ENCODE data around the gene STMP1. TPM values are rescaled to one million over a fixed set of nuclear protein-coding genes. Genes with fewer than 3 reads are reported as not detected.

The STMP1 gene
- total and polyA plus RNA-seq, 2 of the 13 experiments (the other 11 are each of a cell fraction or from before 2014, with no cell fraction given) = 7.2 to 16.2 TPM

DNA sequence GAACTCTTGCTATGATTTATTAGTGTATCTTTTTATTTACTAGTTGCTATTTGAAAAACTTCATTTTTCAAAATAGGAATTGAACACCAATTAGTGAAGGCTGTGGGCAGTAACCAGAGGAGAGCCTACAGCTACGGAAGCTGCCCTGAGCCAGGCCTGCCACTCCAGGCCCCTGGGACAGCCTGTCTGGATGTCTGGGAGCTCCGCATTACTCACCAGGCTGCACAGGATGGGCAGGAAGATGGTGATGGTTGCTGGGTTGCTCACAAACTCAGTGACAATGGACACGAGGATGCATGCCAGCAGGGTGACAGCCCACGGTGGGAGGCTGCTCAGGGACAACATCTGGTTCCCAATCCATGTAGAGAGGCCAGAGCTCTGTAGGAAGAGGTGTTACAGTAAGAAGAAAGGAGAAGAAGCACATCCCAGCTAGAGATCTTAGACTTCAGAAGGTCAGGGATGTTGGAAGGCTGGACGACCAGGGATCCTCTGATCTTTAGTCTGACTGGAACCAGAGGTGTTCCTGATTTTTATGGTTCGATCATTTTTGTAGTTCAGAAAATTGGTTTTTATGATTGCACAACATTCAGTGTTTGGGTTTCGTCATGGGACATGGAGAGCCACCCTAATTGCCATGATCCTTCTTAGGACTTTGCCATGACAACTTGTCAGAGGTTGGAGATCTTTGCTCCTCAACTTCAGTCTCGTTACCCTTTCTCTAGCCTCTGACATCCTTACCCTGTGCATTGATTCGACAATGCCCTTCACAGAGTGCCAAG is 23.2 kb downstream of the STMP1 start:
- TF ChIP-seq CEBPB (IDR thresholded peaks at IDR 0.05; ENCODE audit: borderline replicate concordance, low read depth, low read length) (peak; percentile 73), BRCA1 (CRISPR knock-in tag; IDR thresholded peaks at IDR 0.05) (no peak)
- in situ Hi-C loops (cut with HindIII; ENCODE audit: extremely low pct_ligation_motif_present, low pct_unique_long_range_greater_than_20kb) (no loop called here), intact Hi-C loops (cut with micrococcal nuclease; ENCODE audit: unreplicated experiment) (no loop called here)
- no peaks in the 10 kb centered on the region for H3K79me2 ChIP-seq (ENCODE audit: insufficient read depth, low read length)
- WGBS (ENCODE audit: low lambda C conversion rate) = 83% methylated on average over 9 of the region's 9 CpGs
- DNase-seq (ENCODE audit: low spot score) (no peak), ATAC-seq (no peak), FAIRE-seq (no peak)
- POLR2A ChIA-PET = no interaction called here
- H3K27ac ChIP-seq (ENCODE audit: extremely low read length, insufficient read depth, low read length) = no peak overlapping the region
- no peak overlapping the region for H3K4me2 ChIP-seq (ENCODE audit: low read depth, low read length)
- H3K4me3 ChIP-seq (replicated peaks in 1 of 3; ENCODE audit: insufficient read depth in 1 of 3, low read depth in 2 of 3, low read length in 3 of 3) = no peak overlapping the region
- H3K4me1 ChIP-seq (ENCODE audit: insufficient read depth, low read length) = no peaks in the 10 kb centered on the region
- H4K20me1 ChIP-seq (ENCODE audit: insufficient read depth, low read length) = no peaks in the 10 kb centered on the region
- CTCF ChIA-PET (ENCODE audit: low intra/inter-chr PET ratio, low total read pairs) = no interaction called here
- H3K9ac ChIP-seq (ENCODE audit: insufficient read depth, low read depth, low read length) = no peak overlapping the region
- no peaks in the 10 kb centered on the region for H3K27me3 ChIP-seq (ENCODE audit: control insufficient read depth in 1 of 2, insufficient read depth in 2 of 2, low read length in 2 of 2)
- no peaks in the 10 kb centered on the region for H3K9me3 ChIP-seq (ENCODE audit: low read length)
- BruUV-seq (replicated peaks) = no TSS peak
- H2AFZ ChIP-seq (ENCODE audit: low read length) = no peak overlapping the region
- H3K36me3 ChIP-seq (replicated peaks in 1 of 2; ENCODE audit: control insufficient read depth in 1 of 2, insufficient read depth in 2 of 2, low read length in 2 of 2) = no peaks in the 10 kb centered on the region

DNA sequence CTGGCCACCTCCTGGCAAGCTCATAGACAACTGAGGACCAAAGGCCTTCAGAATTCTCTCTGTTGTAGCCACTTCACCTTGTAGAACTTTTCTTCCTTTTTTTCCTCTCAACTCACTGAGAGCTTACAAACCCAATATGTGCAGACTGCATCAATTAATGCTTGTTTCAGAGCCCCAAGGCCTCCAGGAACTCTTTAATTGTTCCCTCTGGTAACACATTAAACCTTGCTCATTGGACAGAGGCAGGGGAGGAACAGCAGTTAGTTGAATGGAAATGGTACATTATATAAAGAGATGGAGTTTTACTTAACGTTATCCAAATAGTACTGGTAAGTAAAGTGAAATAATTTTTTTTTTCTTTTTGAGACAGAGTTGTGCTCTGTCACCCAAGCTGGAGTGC is 25.2 kb downstream of the STMP1 start:
- WGBS (ENCODE audit: low lambda C conversion rate) = 50% methylated on average over 1 of the region's 1 CpG
- H3K27ac ChIP-seq (ENCODE audit: extremely low read length, insufficient read depth, low read length) = no peak overlapping the region
- no peak overlapping the region for H3K4me2 ChIP-seq (ENCODE audit: low read depth, low read length)
- no TSS peak for BruUV-seq (replicated peaks)
- no peak for TF ChIP-seq ZNF780A (CRISPR knock-in tag; IDR thresholded peaks at IDR 0.05)
- no peak for TF ChIP-seq MIER3 (CRISPR knock-in tag; IDR thresholded peaks at IDR 0.05; ENCODE audit: borderline replicate concordance)
- TF ChIP-seq HMG20B (CRISPR knock-in tag; conservative IDR thresholded peaks at IDR 0.05) = no peak
- no peak for TF ChIP-seq ZNF121 (CRISPR knock-in tag; IDR thresholded peaks at IDR 0.05)
- TF ChIP-seq ZNF230 (CRISPR knock-in tag; IDR thresholded peaks at IDR 0.05) = no peak
- TF ChIP-seq YEATS4 (CRISPR knock-in tag; IDR thresholded peaks at IDR 0.05; ENCODE audit: borderline replicate concordance) = no peak
- H3K36me3 ChIP-seq (replicated peaks in 1 of 2; ENCODE audit: control insufficient read depth in 1 of 2, insufficient read depth in 2 of 2, low read length in 2 of 2) = no peaks in the 10 kb centered on the region
- no peaks in the 10 kb centered on the region for H3K4me1 ChIP-seq (ENCODE audit: insufficient read depth, low read length)
- no peaks in the 10 kb centered on the region for H3K9me3 ChIP-seq (ENCODE audit: low read length)
- DNase-seq (ENCODE audit: low spot score) (no peak), ATAC-seq (no peak), FAIRE-seq (no peak)
- H3K27me3 ChIP-seq (ENCODE audit: control insufficient read depth in 1 of 2, insufficient read depth in 2 of 2, low read length in 2 of 2) = no peaks in the 10 kb centered on the region
- no peaks in the 10 kb centered on the region for H4K20me1 ChIP-seq (ENCODE audit: insufficient read depth, low read length)
- H2AFZ ChIP-seq (ENCODE audit: low read length) = no peak overlapping the region
- H3K79me2 ChIP-seq (ENCODE audit: insufficient read depth, low read length) = no peaks in the 10 kb centered on the region
- in situ Hi-C loops (cut with HindIII; ENCODE audit: extremely low pct_ligation_motif_present, low pct_unique_long_range_greater_than_20kb) (no loop called here), intact Hi-C loops (cut with micrococcal nuclease; ENCODE audit: unreplicated experiment) (no loop called here)
- POLR2A ChIA-PET = no interaction called here
- CTCF ChIA-PET (ENCODE audit: low intra/inter-chr PET ratio, low total read pairs) = no interaction called here
- no peak overlapping the region for H3K4me3 ChIP-seq (replicated peaks in 1 of 3; ENCODE audit: insufficient read depth in 1 of 3, low read depth in 2 of 3, low read length in 3 of 3)
- no peak overlapping the region for H3K9ac ChIP-seq (ENCODE audit: insufficient read depth, low read depth, low read length)

All from HepG2 (cell line).